NCI-H748 (cell line): Measurements from ENCODE around the gene BGN.

ENCODE experiments used
- DNase-seq: peaks from one replicate; lab custom pipeline; 2025; ENCODE audit not compliant: unreplicated experiment; lab: John Stamatoyannopoulos, UW

The BGN gene

DNA sequence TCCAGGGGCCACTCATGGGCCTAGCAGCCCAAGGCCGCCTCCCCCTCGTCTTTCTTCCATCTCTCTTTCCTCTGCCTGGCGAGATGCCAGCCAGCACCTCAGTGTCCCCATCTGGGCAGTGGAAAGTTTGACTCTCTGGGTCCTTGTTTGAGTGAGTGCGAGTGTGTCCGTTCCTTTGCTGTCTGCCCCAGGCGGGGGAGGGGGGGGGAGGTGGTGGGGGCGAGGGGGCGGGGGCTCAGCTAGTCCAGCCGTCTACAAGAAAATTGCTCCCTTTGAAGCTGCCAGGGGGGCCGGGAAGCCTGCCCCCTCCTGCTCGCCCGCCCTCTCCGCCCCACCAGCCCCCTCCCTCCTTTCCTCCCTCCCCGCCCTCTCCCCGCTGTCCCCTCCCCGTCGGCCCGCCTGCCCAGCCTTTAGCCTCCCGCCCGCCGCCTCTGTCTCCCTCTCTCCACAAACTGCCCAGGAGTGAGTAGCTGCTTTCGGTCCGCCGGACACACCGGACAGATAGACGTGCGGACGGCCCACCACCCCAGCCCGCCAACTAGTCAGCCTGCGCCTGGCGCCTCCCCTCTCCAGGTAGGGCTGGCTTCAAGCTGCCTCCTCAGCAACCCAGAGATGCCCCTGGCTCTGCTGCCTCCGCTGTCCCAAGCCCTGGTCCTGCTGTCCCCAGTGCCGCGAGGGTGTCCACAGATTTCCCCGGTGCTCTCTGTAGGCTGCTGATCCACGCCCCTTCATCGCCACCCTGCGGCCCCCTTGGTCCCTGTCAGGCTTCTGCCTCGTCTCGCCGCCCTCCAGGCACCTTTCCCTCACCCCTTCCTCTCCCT lies at the start of gene BGN:
Gene BGN (plus strand): TSS at position 440 of the 821 bp plus-strand sequence. CDS start 9,652 bp downstream, outside the sequence.
- DNase-seq: no peak

DNA sequence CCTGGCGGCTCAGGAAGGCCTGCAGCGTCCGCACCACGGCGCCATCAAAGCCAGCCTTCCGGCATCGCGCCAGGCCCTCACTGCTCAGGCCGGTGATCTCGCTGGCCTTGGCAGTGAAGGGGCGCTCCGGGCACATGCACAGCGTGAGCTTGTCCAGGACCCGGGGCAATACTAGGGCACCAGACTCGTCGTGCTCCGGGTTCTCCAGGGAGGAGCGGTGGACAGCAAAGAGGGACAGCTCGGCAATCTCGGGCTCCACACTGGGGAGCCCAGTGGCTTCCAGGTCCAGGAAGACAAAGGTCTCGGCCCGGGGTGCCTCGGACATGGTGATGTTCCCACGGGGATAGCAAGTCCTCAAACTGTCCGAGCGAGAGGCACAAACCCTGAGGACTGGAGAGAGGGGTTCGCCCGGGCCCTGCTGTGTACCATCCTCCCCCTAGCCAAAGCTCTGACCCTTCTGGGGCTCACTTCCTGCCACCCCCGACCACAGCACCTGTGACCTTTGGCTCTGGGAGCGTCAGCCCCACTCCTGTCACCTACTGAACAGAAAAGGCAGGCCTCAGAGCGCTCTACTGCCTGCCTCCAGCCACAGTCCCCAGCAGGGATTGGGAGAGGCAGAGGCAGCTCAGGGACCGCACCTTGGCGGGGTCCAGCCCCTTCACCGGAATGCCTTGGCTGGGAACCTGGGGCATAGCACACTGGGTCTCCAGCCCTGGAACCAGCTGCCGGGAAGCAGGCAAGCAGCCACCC lies 49.5 kb upstream of the BGN start:
- no peak for DNase-seq

DNA sequence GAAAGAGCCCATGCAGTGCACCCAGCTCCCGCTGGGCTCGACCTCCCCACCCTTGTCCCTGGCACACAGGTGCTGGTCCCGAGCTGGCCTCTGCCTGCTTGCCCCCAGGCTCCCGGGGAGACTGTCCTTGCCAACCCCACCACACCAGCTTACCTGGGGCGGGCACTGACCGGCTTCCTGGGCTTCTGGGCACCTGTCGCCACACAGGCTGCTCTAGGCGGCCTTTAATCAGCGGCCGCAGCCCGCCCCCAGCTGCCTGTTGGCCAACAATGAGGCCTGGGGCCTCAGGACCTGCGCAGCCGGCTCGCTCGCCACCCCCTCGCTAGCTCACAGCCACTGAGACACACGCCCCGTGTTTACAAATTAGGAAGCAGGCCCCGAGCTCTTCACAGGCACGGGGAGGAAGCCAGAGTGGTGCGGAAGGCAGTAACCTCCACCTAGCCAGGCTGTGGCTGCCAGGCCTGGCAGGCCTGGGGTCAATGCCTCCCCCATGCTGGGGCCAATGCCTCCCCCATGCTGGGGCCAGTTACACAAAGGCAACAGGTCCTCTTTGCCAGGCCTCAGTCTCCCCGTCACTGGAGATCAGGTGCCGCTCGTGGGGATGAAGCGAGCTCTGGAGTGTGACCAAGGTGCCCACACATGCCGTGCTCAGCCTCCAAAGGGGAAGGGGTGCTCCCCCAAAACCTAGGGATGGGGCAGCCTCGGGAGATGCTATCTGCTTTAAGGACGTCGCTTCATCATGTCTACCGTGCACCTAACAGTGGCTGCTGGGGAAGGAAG lies 48.7 kb upstream of the BGN start, which contains the start of gene TREX2:
Gene TREX2 (minus strand): TSS at position 201 of the 780 bp plus-strand sequence. CDS start 626 bp downstream, outside the sequence.
- no peak for DNase-seq

DNA sequence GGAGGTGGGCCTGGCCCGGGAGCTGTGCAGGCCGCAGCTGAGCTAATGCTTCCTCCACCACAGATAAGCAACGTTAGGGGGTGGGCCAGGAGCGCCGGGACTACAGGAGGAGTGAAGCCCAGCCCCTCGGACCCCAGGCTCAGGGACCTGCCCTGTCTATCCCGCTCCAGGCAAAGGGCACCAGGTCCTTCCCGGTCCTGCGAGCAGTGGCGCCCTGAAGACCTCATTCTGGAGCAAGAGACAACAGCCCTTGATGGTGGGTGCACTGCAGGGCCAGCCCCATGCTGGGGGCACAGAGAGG lies 48.2 kb upstream of the BGN start:
- DNase-seq: no peak

DNA sequence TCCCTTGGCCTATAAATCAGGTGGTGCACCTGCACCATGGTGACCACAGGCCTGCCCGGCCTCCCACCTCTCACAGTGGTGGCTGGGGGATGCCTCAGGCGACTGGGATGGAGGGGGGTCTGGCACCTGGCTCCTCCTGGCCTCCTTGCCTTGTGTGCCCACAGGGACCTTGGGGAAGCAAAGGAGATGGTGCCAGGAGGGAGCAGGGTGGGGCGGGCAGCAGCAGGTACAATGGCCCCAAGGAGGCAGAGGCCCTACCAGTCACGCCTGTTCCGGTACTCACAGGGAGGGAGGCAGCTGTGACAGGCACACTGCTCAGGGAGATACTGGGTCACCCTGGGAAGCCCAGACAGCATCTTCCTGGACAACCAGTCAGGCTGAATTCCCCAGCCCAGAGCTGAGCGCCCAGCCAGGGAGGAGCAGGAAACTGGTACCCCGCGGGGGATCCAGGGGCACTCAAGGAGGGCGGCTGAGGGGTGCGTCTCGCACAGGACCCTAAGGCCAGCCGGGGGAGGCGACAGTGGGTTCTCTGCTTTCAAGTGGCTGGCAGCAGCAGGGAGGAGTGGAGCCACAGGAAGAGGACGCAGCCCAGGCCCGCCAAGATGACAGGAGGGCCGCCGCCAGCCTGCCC lies 47.7 kb upstream of the BGN start:
- no peak for DNase-seq

DNA sequence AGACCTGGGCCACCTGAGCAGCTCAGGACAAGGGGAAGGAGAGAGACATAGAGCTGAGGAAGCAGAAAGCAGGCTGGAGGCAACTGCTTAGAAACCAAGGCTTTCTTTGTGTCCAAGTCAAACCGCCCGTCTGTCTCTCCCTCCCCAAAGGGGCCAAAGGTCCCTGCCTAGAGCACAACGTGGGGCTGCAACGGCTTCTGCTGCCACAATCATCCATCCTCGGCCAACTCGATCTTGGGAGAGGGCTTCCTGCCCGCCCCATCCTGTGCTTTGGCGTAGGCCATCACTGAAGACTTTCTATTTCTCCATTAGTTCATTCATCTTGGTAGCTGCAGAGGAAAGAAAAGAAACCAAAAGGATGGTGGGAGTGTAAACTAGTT lies 47.2 kb upstream of the BGN start:
- DNase-seq: no peak

DNA sequence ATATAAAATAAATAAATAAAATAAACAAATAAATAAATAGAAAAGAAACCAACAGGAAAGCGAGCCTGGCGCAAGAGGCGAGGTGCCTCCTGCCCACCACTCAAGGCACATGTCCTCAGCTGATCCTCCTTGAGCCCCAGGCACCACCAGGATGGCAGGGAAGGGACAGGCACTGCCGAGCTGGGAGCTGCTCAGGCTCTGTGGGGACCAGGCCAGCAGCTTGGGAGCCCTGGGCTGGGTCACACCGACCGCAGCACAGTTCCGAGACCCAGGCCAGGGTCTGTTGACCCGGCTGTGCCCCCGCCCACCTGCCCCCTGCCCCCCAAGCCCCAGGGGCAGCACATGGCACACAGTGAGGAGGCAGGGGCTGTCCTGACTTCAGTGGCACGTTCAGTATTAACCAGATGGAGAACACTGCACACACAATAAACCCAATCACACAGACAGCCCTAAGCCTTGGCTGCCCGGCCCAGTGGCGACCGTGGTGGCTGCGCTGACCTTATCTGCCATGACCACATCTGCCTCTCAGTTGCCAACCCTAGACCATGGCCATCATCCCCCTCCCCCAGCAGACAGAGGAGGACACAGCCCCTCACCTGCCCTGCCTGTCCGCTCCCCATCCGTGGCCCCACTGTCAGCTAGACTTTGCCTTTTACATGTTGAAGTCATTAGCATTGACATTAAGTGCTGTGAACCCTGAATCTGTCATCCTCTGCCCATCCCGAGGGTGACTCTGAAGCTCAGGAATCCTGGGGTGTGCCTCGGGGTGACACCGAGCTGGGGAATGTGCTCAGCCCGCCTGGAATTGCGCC lies 46.0 kb upstream of the BGN start:
- DNase-seq: no peak

DNA sequence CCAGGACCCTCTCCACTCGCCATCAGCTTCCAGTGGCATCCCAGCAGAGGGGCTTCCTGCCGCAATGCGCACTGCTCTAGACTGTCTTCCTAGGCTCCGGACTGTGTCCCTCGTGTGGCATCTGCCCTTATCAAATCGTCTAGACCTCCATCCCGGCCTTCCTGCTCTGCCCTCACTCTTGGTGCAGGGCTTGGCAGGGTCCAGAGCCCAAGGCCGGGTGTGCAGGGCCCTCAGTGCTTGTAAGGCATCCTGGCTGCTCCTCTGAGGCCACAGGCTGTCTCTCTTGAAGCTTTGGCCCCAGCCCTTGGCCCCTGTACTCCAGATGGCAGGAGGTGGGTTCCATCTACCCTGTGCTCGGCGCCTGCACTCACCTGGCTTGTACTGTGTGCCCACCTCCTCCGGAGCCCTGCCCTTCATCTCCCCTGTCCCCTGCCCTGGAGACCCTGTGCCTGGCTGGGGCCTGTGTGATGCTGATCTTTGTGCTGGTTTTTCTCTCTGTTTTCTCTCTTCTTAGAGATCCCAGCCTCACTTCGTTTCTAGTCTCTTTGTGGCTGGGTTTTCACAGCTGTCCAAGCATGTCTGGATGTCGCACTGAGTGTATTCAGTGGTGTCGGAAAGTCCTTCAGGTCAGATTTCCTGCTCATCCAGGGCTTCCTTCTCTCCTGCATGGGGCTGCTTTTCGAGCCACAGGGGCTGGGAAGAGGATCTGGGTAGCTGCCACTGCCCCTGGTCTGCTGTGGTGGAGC lies 45.2 kb upstream of the BGN start:
- DNase-seq: no peak

DNA sequence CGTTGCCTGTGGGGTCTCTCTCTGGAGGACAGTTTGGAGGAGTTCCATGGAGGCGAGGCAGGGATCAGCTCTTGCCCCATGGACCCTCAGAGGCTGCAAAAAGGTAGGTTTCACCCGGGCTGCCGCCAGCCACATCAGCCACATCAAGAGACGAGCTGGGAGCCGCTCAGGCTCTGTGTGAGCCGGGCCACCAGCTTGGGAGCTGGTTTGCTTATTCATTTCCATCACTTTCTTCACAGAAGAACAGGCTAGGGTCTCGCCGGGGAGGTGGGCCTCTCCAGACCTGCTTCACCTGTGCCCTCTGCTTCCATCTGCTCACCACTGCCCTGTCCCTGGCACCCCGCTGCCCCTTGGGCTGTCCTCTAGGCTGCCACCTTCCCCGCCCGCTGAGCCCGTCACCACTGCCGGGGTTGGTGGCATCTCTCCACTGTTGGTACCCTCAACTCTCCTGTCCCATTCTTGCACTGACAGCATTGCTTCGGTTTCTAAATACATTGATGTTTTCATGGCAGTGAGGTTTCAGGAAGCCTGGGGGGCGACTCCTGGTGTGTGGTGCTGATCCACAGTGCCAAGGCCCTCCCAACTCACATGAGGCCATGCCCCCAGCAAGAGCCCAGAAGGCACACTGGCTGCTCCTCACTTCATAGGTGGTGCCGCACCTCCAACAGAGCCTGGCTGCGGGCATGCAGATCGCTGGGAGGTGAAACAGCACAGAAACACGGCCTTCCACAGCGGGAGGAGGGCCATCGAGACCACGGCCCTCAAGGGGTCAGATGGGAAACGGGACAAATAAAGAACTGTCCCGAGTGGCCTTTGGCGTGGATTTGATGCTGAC lies 44.4 kb upstream of the BGN start:
- no peak for DNase-seq

DNA sequence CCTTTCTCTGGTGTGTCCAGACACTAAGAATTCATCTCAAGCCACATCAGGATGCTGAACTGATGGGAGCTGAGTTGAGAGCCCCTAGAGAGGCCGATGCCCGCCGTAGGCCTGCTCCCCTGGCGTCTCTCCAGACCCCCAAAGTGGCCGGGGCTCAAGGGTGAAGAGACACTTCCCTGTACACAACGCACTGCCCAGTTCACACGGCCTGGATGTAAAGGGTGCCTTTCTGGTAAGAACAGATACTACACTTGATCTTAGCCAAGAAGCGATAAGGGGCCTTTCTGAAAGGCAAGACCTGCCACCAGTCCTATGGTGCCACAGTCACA lies 43.9 kb upstream of the BGN start:
- DNase-seq: no peak

DNA sequence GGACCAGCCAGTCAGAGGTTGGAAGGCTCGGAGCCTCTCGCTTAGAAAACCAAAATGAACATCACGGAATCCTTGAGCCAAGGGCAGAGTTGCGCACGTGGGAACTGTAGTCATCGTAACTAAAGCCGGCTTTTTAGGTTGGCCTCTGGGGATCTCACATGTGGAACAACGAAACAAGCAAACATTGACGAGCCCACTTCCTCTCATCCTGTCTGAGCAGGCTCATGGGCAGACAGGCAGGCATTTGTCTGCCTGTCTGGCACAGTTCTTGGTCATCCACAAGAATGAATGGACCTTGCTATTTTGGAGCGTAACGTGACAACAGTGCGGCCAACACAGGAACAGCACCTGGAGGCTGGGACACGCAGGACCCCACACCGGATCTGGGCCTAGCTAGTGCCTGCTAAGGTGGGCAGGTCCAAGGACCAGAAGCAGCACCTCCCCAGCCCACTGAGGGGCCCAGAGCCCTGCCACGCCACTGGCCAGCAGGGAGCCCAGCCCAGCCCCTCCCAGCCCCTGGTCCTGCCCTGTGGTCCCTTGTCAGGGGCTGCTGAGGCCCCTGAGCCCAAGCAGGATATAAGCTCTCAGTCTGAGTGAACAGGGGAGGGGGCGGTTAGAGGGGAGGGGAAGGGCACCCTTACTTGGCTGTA lies 39.8 kb upstream of the BGN start:
- no peak for DNase-seq

DNA sequence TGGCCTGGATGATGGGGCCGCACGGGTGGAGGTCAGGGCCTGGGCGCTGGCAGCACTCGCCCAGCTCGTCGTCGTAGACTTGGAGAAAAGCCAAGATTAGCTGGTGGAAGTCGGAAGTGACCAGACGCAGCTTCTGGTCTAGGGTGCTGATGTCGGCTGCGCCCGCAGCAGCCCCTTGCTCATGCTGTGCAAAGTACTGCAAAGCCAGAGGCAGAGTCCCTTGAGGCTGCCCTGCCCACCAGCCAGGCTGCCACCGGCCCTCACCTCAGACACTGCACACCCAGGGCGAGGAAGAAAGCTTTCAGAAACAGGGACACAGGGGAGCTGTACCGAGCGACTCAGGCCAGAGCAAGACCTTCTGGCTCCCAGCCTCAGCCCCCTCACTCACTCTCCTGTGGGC lies 39.2 kb upstream of the BGN start:
- DNase-seq: no peak

DNA sequence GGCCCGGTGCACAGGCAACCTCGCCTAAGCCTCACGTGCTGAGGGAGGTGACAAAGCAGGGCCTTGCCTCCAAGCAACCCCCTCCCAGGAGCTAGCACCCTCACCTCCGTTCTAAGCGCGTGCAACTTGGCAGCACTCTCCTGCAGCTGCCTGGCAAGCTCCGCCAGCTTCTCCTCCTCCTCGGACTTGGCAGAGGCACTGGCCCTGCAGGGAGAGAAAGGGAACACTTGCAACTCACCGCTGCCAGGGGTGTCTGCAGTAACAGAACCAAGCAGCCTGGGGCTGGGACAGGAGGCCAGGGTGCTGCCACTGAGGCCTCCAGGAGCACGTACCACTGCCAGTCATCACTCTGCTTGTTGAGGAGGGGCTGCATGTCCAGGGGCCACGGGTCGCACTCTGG lies 38.6 kb upstream of the BGN start:
- DNase-seq: no peak

DNA sequence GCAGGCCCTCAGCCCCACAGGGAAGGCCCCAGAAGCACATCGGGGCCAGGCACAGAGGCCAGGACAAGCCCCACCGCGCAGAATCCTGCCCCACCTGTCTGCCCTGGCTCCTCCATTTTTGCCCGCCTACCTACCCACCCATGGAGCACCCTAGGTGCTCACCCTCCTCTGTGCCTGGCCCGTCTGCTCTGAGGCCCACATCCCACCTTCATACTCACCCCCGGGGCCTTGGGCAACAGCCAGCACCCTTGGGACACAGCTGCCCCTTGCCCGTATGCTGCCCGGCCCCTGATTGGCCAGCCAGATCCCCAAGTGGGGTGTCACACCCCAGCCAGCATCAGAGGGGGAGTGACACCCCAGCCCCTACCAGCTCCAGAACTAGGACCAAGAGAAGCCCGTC lies 38.1 kb upstream of the BGN start:
- no peak for DNase-seq

DNA sequence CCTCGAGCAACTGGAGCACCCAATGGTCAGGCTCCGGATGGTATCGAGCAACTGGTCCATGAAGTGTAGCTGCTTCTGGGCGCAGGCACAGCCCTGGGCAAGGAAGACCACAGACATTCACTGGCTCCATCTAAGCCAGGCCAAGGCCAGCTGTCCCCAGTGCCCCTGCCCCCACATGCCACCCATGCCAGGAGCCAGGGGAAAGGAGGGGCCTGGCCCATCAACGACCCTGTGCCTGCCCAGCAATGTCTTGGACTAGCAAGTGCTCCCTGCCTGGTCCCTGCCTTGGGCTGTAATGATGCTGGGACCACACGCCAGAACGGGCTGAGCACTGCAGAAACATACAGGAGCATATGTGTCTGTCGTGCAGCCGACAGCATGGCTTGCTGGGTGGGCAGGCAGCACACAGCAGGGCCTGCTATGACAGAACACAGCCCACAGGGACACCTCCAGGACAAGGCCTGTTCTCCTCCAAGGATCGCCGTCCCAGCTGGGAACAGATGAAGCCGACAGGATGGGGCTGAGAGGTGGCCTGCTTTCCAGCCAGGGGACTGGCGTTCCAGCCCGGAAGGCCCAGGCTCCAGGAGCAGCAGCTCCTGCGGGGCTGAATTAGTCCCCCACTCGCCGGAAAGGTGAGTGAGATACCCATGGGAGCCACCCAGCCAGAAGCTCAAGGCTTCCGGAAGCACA lies 37.5 kb upstream of the BGN start:
- no peak for DNase-seq

DNA sequence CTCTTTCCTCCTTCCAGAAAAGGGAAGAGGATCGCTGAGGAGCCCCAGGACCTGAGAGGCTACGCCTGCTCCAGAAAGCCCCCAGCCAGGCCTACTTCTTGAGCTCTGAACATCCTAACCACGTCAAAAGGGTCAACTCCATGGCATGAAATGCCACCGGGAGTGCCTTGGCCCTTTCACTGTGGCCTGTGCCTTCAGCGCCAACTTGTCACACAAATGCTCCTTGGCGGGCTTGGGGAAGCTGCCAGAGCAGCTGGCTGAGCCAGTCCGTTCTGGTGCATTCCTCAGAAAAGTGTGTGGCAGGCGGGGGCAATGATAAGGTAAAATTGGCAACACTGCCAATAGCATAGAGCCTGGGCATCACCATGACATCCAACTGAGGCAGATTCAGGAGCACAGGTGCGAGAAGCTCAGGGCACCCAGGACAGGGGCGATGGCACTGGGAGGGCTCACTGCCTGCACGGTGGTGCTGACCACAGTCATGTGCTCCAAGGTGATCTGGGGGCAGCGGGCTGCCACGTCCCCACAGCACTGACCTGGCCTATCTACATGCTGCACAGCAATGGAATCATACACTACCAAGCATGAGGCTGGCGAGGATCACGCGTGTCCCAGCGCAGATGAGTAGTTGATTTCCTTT lies 36.8 kb upstream of the BGN start:
- no peak for DNase-seq

DNA sequence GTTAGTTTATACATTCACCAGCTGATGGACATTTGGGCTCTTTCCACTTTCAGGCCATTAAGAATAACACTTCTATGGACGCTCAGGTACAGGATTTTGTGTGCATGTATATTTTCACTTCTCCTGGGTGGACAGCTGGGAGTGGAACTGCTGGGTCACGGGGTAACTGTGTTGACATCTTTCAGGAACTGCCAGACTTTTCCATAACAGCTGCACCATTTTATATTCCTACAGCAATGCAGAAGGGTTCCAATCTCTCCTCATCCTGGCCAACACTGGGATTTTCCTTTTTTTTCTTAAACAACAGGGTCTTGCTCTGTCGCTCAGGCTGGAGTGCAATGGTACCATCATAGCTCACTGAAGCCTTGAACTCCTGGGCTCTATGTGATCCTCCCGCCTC lies 36.3 kb upstream of the BGN start:
- no peak for DNase-seq

DNA sequence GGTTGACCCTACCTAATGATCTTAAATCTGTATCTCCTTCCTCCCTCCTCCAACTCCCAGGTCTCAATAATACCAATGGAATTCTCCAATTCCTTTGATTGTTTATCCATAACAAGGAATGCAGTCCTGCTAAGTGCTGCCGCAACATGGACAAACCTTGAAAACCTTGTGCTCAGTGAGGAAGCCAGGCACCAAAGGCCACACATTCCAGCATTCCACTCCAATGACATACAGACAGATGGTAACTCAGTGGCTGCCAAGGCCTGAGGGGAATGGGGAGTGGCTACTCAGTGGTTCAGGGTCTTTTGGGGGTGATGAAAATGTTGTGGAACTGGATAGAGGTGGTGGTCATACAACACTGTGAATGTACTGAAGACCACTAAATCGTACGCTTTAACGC lies 34.8 kb upstream of the BGN start:
- no peak for DNase-seq
